ENCODE measurements around the gene SCAMP2.

DNA sequence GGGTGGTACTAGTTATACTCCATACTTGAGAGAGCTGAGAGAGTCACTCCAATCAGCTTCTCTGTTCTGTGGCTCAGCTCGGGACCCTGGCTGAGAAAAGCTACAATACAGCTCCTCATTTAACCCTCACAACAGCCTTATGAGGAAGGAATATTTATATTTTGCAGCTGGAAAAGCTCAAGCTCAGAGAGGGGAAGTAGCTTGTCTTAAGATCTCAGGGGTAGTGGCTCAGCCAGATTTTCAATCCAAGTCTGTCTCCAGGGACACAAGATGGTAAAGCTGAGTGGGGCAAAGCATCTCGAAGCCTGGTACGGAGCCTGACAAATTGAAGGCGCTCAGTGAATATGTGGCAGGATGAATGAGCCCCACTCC lies 14.8 kb downstream of the SCAMP2 start:
- TF ChIP-seq, protein P1, sequence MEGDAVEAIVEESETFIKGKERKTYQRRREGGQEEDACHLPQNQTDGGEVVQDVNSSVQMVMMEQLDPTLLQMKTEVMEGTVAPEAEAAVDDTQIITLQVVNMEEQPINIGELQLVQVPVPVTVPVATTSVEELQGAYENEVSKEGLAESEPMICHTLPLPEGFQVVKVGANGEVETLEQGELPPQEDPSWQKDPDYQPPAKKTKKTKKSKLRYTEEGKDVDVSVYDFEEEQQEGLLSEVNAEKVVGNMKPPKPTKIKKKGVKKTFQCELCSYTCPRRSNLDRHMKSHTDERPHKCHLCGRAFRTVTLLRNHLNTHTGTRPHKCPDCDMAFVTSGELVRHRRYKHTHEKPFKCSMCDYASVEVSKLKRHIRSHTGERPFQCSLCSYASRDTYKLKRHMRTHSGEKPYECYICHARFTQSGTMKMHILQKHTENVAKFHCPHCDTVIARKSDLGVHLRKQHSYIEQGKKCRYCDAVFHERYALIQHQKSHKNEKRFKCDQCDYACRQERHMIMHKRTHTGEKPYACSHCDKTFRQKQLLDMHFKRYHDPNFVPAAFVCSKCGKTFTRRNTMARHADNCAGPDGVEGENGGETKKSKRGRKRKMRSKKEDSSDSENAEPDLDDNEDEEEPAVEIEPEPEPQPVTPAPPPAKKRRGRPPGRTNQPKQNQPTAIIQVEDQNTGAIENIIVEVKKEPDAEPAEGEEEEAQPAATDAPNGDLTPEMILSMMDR (IDR thresholded peaks at IDR 0.05) = no peak
- TF ChIP-seq POLR2A (IDR thresholded peaks at IDR 0.05) (no peak), POLR2AphosphoS5 (IDR thresholded peaks at IDR 0.05) (no peak)
